ENCODE measurements around the gene TSPY2. TPM values are rescaled to one million over a fixed set of nuclear protein-coding genes. Genes with fewer than 3 reads are reported as not detected.
"Not testable (repeated sequence)": the region's sequence is repeated elsewhere in the genome, so short reads cannot be mapped to it uniquely, and the experiment has no call there.

The TSPY2 gene, protein sequence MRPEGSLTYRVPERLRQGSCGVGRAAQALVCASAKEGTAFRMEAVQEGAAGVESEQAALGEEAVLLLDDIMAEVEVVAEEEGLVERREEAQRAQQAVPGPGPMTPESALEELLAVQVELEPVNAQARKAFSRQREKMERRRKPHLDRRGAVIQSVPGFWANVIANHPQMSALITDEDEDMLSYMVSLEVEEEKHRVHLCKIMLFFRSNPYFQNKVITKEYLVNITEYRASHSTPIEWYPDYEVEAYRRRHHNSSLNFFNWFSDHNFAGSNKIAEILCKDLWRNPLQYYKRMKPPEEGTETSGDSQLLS
- not detected in 2 replicates for total RNA-seq

GRCh38 chrY:6245923-6246322 lies at the start of gene TSPY2:
Gene TSPY2 (plus strand): TSS chrY:6246223. CDS start chrY:6246269, 46 bp downstream.
- H3K4me1 Mint-ChIP-seq; intact Hi-C loops (cut with micrococcal nuclease); H3K4me3 Mint-ChIP-seq: not testable (repeated sequence)

DNA sequence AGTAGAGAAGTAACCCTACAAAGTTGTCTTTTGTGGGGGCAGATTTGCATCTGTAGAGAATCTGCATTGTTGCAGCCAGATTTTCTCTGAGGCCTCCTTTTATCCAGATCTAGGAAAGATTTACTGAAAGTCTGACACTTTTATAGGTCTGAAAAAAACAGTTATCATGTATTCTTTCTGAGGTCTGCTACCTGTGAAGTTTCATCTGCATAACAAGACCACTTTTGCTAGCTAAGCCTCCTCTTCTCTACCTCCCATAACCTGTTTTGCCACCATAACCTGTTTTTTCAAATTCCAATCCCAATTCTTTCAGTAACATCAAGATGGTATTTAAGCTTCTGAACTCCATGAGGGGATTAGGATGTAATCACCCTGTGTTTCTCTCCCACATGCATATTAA lies 36.5 kb upstream of the TSPY2 start:
- DNase-seq; intact Hi-C loops (cut with micrococcal nuclease); H3K4me3 Mint-ChIP-seq; H3K27ac Mint-ChIP-seq; H3K36me3 Mint-ChIP-seq (ENCODE audit: low read depth); H3K9me3 Mint-ChIP-seq; H3K4me1 Mint-ChIP-seq; H3K27me3 Mint-ChIP-seq: not testable (repeated sequence)

More at GRCh38 chrY:6245923-6246322, at the start of gene TSPY2:
- not testable (repeated sequence) for DNase-seq; H3K27ac Mint-ChIP-seq; H3K9me3 Mint-ChIP-seq; H3K36me3 Mint-ChIP-seq (ENCODE audit: low read depth); H3K27me3 Mint-ChIP-seq

- intact Hi-C loops (cut with micrococcal nuclease); H3K4me3 Mint-ChIP-seq; H3K27me3 Mint-ChIP-seq; DNase-seq; H3K36me3 Mint-ChIP-seq (ENCODE audit: low read depth); H3K4me1 Mint-ChIP-seq; H3K9me3 Mint-ChIP-seq; H3K27ac Mint-ChIP-seq: not testable (repeated sequence)
Measured at GRCh38 chrY:6217045-6217444, 29.0 kb upstream of the TSPY2 start.

DNA sequence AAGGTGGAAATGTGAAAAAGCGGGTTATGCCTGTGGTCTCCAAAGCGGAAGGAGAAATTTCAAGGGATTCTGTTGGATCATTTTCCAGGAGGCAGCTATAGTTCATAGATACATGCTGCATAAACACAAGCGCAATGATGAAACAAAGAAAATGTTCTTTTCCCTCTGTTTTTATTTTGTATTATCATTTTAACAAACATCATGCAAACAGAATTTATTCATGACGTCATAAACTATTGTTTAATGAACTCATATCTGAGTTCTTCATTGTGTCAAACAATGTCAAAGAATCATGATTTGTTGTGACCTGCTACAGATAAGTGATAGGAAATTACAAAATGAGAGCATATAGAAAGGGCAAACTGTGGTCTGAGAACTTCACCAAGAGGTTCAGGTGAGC lies 23.8 kb downstream of the TSPY2 start:
- H3K36me3 Mint-ChIP-seq (ENCODE audit: low read depth) = not testable (repeated sequence)

More for the DNA sequence above, 23.8 kb downstream of the TSPY2 start:
- H3K4me3 Mint-ChIP-seq; H3K9me3 Mint-ChIP-seq; intact Hi-C loops (cut with micrococcal nuclease); H3K27me3 Mint-ChIP-seq; H3K27ac Mint-ChIP-seq; H3K4me1 Mint-ChIP-seq; DNase-seq: not testable (repeated sequence)

Measured in activated CD4-positive, alpha-beta T cell treated with anti-CD3 and anti-CD28 coated beads, Interleukin-2, amount 10 ng/mL, durations not matched to agents 24 days and 14 days (primary cell).